Measurements from ENCODE around the gene ASIP. TPM values are rescaled to one million over a fixed set of nuclear protein-coding genes. Genes with fewer than 3 reads are reported as not detected.

The ASIP gene
- total and polyA plus RNA-seq, 2 of the 13 experiments (the other 11 are each of a cell fraction or from before 2014, with no cell fraction given): not detected

GRCh38 chr20:34312544-34313217 lies 71.5 kb downstream of the ASIP start (continued):
- TF ChIP-seq ZNF563 (CRISPR knock-in tag; IDR thresholded peaks at IDR 0.05) (peak; percentile 53; the same call in 1 of the 2 replicates), NFIC (IDR thresholded peaks at IDR 0.05; ENCODE audit: low read length) (no peak), ZNF761 (CRISPR knock-in tag; conservative IDR thresholded peaks at IDR 0.05) (0 out of 2 replicates have a peak, but pooled peaks have one; percentile 73), ZBTB7A (CRISPR knock-in tag; IDR thresholded peaks at IDR 0.05) (no peak; the same call in none of the 2 replicates), RELA (CRISPR knock-in tag; IDR thresholded peaks at IDR 0.05) (peak; percentile 90; the same call in 1 of the 2 replicates), EED (CRISPR knock-in tag; IDR thresholded peaks at IDR 0.05) (peak; percentile 93), FOXA1 (IDR thresholded peaks at IDR 0.05) (no peak), FOXA1 (CRISPR knock-in tag; IDR thresholded peaks at IDR 0.05) (peak; percentile 71), THAP11 (CRISPR knock-in tag; IDR thresholded peaks at IDR 0.05) (peak; percentile 91), ZNF616 (CRISPR knock-in tag; IDR thresholded peaks at IDR 0.05; ENCODE audit: low read depth) (peak; percentile 45; the same call in 1 of the 2 replicates), ZNF326 (CRISPR knock-in tag; IDR thresholded peaks at IDR 0.05; ENCODE audit: borderline replicate concordance) (peak; percentile 74), ZXDC (CRISPR knock-in tag; IDR thresholded peaks at IDR 0.05) (no peak), ZNF142 (CRISPR knock-in tag; IDR thresholded peaks at IDR 0.05) (peak; percentile 19; the same call in 1 of the 2 replicates), ZIK1 (CRISPR knock-in tag; IDR thresholded peaks at IDR 0.05; ENCODE audit: borderline replicate concordance, low read depth) (peak; percentile 53; the same call in 1 of the 2 replicates), RFX5 (IDR thresholded peaks at IDR 0.05; ENCODE audit: low read depth, low read length) (no peak), CERS6 (CRISPR knock-in tag; IDR thresholded peaks at IDR 0.05) (no peak), PRDM10 (CRISPR knock-in tag; IDR thresholded peaks at IDR 0.05; ENCODE audit: low read depth) (peak; percentile 81)

Data from HepG2 (cell line).